GM18502 (cell line): ENCODE data around the gene OCRL.

Experiments
- ATAC-seq: cut with Tn5 transposase; IDR thresholded peaks from one replicate; pipeline ENCODE4 v1.9.1; 2021; ENCODE audit warnings: mild to moderate bottlenecking; ENCODE audit not compliant: unreplicated experiment, poor library complexity

The OCRL gene

DNA sequence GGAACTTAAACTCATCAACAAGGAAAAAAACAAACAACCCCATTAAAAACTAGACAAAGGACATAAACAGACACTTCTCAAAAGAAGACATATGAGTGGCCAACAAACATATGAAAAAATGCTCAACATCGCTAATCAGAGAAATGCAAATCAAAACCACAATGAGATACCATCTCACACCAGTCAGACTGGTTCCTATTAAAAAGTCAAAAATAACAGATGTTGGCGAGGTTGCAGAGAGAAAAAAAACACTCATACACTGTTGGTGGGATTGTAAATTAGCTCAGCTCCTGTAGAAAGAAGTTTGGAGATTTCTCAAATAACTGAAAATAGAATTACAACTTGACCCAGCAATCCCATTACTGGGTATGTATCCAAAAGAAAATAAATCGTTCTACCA, 86.0 kb downstream of the OCRL start:
- no peak for ATAC-seq

DNA sequence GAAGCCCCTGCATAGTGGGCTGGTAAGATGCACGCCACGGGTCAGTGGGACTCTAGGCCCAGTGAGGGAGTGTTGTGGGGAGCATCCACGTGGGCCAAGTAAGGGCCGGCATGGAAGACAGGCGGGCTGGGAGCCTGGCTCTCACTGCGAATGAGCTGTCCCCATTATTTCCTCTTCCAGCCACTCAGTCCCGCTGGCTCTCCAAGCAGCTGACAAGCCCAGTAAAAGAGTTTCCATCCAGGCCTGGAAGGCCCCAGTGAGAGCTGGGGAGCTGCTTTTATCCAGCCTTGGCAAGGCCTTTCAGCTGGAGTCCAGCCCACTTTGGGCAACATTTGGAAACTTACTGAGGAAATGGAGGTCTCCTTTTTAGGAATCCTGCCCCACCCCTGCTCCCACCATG, 89.8 kb downstream of the OCRL start:
- no peak for ATAC-seq

DNA sequence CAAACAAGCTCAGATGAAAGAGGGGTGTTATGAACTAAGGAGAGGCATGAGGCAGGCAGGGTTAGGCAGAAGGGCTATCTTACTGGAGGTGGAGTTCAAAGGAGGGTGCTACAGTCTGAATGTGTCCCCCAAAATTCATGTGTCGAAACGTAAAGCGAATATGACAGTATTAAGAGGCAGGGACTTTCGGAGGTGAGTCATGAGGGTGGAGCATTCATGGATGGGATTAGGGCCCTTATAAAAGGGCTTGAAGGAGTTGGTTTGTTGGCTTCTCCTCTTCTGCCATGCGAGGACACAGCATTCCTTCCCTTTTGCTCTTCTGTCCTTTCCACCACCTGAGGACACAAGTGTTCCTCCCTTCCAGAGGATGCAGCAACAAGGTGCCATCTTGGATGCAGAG, 91.8 kb downstream of the OCRL start:
- no peak for ATAC-seq

DNA sequence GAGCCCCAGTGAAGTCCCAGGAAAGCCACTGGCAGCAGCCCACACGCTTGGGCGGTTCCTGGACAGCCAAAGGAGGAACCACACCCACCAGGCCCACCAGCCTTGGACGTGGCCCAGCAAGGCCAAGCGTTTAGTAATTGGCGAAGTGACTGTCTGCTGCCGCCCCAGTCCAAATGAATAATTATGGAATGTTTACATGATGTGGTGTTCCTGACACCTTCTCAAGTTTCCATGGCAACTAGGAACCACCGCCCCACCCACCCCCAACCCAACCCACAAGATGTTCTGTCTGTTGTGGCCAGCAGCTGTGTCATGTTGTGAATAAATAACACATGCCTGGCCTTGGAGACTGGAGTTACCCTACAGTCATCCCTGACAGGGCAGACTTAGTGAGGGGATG, 92.4 kb downstream of the OCRL start:
- ATAC-seq = no peak

DNA sequence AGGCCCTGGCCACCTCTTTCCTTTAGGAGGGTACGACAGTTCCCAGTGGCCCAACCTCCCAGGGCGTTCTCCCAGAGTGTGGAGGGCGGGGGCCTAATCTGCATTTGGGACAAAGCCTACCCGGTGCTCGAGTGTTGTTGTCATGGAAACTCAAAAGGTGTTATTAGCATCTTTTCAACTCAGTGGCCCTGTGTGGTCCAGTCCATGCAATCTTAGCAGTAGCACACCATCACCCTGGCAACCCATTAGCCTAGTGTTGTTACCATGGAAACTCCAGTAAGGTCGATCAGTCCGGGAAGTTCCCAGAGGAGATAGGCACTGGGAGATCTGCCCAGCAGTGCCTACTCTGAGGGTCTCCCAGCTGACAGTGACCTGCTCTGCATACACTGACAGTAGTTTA, 94.5 kb downstream of the OCRL start:
- no peak for ATAC-seq

DNA sequence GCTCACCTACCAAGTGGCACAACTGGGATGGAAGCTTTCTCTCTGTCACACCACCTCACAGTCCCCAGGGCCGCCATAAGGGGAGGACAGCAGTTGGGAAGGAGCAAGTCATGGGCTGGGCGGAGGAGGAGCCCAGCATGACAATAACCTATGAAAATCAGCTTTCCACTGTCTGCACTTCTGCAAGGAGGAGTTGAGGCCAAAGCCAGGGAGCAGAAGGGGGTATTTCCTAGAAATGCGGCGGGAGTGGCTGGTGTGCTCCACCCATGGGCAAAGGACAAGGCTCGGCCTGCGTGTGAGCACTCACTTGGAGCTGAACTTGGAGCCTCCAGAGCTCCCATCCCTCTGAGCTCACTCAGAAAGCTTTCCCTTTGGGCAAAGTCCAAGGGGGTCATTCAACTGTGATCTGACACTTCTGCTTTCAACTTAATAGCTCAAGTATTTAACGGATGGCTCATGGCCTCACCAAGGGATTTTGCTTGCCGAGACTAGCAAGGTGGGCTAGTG, 96.2 kb downstream of the OCRL start:
- no peak for ATAC-seq

DNA sequence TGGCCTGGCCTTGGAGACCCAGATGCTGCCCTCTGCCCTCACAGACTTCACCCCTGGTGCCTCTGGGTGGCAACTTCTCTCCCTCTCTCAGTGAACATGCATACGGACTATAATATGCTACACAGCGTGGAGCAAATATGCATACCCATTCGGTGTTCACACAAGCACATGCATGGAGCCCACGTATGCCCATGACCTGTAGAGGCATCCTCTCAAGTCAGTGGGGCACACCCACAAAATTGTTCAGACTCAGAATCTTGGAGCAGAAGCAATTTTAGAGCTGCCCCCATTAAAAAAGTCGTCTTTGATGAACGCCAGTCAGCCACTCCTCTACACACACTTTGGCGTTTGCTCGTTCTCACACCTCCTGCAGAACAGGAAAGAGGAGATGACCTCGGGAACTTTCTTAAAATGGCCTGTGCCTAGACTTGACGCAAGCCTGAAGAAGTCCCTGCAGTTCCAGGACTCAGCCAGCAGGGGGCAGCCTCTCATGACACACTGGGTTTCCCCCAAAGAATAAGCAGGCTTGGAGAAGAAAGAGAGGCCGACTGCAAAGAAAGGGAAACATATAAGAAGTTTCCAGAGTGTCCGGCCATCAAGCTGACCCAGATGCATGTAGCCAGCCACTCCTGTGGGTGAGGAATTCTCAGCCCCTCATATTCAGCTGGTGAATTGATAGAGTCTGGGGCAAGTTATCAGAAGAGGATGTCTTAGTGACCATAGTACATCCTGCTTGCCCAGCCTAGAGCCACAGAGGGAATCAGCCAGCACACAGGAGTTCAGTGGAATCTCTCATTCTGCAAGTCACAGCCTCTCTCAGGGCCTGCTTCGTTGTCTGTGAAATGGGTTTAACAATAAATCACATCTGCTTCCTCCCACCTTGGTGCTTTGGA, 97.4 kb downstream of the OCRL start:
- ATAC-seq = peak; percentile 67

DNA sequence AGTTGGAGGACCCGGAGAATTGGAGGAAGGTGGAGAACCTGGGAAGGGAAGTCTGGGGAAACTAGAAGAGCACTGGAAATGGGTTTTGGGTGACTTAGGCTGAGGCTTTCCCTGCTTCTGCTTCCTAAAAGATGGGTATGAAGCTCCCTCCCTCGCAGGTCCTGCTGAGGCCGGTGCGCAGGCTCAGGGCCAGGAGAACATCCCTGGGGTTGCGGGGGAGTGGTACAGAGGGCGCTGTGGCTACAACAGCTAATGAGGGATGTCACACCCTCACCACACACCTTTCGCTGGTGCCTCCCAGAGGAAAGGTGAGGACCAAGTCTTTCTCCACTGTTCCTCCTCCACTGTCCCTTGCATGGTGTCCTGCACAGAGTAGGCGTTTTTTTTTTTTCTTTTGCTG, 98.9 kb downstream of the OCRL start:
- no peak for ATAC-seq

DNA sequence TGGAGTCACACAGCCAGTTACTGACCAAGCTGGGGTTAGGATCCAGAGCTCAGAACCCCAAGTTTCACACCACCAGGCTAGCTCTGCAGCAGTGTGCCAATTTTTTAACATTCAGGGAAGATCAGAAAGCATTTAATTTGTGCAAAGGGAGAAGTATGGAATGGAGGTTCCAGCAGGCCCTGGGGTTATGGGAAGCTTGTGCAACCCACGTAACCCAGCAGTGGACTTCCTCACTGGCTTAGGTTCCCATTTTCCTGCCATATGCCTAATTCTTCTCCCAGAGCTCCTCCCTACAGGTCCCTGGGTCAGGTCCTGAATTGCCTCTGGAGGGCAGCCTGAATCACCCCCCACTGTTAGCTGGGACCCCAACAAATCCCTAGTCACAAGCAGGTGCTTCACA, 100.7 kb downstream of the OCRL start:
- ATAC-seq = no peak

DNA sequence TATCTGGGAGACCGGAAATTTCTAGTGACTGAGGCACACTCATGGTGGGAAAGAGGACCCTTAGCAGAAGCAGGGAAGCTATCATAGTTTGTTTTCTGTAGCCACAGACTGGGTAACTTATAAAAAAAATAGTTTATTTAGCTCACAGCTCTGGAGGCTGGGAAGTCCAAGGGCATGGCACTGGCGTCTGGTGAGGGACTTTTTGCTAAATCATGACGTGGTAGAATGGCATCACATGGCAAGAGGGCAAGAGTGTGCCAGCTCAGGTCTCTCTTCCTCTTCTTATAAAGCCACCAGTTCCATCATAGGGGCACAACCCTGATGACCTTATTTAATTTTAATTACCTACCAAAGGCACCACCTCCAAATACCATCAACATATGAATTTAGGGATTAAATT, 101.4 kb downstream of the OCRL start:
- no peak for ATAC-seq

DNA sequence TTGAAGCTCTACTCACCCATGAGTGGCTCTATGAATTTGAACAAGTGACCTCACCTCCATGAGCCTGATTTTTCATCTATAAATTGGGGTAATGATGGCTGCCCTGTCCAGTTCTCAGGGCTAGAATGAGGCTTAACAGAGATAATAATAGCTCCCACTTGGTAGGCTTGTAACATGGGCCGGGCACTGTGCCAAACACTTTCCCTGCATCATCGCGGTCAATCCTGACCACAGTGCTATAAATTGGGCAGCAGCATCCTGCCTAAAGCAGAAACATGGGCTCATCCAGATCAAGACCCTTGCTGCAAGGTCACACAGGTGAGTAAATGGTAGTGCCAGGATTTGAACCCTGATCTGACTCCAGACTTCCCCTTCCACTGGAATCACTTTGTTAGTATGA, 101.9 kb downstream of the OCRL start:
- ATAC-seq = no peak
